GM19035 (cell line): ENCODE results near the gene PHTF2.
"Not testable (repeated sequence)": the region's sequence is repeated elsewhere in the genome, so short reads cannot be mapped to it uniquely, and the experiment has no call there.

Experiments used
- ATAC-seq: cut with Tn5 transposase; IDR thresholded peaks from one replicate; pipeline ENCODE4 v1.9.1; 2021; ENCODE audit not compliant: unreplicated experiment

The PHTF2 gene

GRCh38 chr7:77798394-77799077 is at the start of gene PHTF2, which contains the start of gene TMEM60:
TSS of gene PHTF2 (plus strand) at chr7:77798773.
TSS of gene TMEM60 (minus strand) at chr7:77798434. CDS start at chr7:77794373, 4,061 bp downstream.
- peak; percentile 91 for ATAC-seq

GRCh38 chr7:77752016-77752415 is 46.6 kb upstream of the PHTF2 start:
- no peak for ATAC-seq

- ATAC-seq: no peak
These were observed 45.4 kb upstream of the PHTF2 start for GRCh38 chr7:77753173-77753572.

- ATAC-seq: peak; percentile 93
These were observed 41.0 kb upstream of the PHTF2 start for GRCh38 chr7:77757589-77757988.

GRCh38 chr7:77759294-77759889 is 39.2 kb upstream of the PHTF2 start:
- ATAC-seq: no peak

GRCh38 chr7:77760809-77761453 is 37.6 kb upstream of the PHTF2 start:
- ATAC-seq: no peak

DNA sequence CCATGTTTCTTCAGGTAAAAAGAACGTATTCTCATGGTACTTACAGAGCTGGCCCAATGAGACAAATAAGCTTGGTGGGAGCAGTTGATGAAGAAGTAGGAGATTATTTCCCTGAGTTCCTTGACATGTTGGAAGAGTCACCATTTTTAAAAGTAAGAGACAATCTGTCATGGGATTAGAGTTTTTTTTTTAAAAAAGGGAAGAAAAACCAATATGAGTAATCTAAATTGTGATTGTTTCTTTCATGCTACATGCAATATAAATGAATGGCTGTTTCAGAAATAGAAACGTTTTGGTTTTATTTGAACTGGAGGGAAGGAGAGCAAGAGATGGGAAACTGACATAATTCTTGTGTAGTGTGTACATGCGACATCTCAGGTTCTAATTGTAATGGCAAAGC is 33.1 kb upstream of the PHTF2 start:
- no peak for ATAC-seq

DNA sequence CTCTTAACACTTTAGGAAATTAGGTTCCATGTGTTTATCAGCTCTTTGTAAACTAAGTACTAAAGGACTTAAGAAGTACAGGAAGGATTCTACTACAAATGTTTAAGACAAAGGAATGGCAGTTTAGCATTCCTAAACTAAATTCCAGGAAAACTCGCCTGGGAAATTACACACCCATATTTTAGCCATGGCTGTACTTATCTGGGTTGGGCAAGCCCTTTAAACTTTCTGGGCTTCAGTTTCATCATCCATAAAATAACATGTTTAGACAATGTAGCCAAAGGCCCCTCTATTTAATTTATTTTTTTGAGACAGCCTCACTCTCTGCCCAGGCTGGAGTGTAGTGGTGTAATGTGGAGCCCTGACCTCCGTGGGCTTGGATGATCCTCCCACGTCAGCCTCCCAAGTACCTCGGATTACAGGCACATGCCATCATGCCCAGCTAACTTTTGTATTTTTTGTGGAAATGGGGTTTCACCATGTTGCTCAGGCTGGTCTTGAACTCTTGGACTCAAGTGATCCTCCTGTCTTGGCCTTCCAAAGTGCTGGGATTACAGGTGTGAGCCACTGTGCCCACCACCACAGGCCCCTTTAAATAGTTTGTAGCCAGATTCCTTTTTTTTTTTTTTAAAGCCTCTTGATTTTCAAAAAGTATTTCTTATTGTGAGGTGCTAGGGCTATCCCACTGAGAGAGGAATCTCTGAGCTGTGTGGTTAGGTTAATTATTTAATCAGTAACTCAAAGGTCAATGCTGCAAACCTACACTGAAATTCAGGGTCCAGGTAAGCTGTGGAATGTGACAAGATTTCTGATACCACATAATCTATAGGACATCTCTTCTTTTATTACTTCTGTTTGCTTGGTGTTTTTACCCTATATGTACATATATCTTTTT is 32.4 kb upstream of the PHTF2 start:
- ATAC-seq: no peak

DNA sequence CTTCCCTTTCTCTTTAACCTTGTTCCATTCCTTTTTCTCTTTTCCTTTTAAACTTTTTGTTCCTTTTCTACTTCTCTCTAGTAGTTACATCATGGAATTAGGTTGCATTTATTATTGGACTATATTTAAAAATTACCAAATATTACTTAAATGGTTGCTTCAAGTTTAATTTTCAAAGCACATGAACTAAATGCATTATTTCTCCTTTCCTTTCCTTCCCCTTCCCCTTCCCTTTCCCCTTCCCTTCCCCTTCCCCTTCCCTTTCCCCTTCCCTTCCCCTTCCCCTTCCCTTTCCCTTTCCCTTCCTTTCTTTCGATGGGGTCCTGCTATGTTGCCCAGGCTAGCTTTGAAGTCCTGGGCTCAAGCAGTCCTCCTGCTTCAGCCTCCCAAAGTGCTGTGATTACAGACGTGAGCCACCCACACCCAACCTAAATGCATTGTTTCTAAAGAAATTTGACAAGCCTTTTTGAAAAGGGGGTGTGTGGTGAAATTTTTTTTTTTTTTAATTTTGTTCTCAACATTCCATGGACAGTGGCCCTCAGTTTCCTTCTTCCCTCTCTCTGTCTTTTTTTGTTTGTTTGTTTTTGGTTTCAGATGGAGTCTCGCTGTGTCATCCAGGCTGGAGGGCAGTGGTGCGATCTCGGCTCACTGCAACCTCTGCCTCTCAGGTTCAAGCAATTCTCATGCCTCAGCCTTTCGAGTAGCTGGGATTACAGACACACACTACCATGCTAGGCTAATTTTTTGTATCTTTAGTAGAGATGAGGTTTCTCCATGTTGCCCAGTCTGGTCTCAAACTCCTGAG is 31.6 kb upstream of the PHTF2 start:
- ATAC-seq: no peak

DNA sequence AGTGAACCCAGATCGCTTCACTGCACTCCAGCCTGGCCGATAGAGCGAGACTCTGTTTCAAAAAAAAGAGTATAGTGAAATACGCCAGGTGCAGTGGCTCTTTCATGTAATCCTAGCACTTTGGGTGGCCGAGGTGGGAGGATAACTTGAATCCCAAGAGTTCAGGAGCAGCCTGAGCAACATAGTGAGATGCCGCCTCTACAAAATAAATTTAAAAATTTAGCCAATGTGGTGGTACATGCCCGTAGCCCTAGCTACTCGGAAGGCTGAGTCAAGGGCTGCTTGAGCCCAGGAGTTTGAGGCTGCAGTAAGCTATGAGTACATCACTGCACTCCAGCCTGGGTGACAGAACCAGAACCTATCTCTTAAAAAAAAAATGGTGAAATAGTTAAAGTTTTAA is 28.3 kb upstream of the PHTF2 start:
- no peak for ATAC-seq

DNA sequence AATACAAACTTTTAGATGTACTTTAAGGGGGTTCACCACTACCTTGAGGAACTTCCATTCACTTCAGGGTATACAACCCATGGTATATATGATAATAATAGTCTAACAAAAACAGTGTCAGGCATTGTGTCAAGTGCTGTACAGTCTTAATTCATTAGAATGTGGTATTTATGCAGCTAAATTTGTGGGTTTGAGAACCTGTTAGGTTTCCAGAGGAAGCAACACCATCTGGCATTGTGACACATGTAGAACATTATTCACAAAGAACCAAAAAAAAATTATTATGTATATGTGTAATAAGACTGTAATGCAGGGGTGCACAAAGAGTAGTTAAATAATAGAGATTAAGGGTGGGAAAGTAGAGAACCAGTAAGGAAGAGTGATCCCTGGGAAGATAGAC is 26.7 kb upstream of the PHTF2 start:
- ATAC-seq: no peak

- no peak for ATAC-seq
These were observed 20.0 kb upstream of the PHTF2 start for GRCh38 chr7:77778535-77778934.

- ATAC-seq: no peak
These were observed 16.2 kb upstream of the PHTF2 start for GRCh38 chr7:77782383-77782782.

DNA sequence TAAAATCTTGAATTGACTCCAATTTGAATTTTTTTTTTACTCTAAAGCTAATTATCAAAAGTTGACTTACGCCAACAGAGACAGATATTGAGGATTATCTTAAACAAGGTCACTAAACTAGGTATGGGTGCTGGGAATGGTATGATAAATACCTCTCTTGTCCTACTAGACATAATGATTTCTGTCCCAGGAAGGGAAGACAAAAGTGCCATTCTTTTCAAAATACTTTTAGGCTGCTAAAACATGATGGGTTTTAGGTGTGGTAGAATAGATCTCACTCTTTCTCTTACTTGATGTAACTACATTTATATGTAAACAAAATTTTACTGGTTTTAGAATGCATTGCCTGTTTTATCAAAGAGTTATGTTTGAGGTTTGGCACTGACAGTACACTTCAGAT is 15.5 kb upstream of the PHTF2 start:
- no peak for ATAC-seq

DNA sequence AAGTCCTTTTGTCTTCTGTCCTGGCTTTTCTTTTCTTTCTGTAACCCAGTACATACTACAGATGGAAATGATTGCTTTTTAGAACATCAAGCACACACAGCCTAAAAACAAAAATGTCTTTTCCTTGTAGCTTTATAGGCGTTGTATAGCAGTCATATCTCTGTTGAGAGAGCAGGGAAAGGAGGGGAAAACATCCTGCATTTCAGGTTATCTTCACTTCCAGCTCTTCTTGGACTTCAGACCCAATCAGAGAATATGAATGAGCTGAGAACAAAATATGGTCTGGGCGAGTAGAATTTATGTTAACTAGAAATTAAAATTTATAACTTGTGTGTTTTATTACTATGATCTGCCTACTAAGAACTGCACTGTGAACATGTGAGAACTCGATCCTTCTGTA is 15.0 kb upstream of the PHTF2 start:
- no peak for ATAC-seq

GRCh38 chr7:77784426-77784825 is 14.1 kb upstream of the PHTF2 start:
- ATAC-seq: not testable (repeated sequence)

- ATAC-seq: no peak
These were observed 12.6 kb upstream of the PHTF2 start for GRCh38 chr7:77786018-77786417.

- ATAC-seq: no peak
These were observed 11.8 kb upstream of the PHTF2 start for GRCh38 chr7:77786741-77787140.

GRCh38 chr7:77788327-77788902 is 10.2 kb upstream of the PHTF2 start:
- no peak for ATAC-seq

DNA sequence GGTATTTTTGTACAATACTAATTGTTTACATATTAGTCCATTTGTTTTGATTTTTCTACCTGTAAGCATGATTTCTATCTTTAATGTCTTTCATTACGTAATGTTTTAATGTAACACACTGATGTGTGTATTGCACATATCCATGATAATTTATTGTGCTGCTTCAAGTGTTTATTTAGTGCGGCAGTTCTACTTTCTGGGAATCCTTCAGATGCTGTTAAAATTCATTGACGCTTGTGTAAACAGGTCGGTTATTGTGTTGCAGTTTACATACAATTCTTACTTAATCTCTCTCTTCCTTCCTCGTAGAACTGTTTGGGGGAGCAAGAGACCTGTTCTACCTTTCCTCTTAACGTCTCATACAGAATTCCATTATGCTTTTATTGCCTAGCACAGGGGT is 7.2 kb upstream of the PHTF2 start:
- no peak for ATAC-seq
